Measurements from ENCODE around the gene ADARB2. TPM values are rescaled to one million over a fixed set of nuclear protein-coding genes. Genes with fewer than 3 reads are reported as not detected.
A peak's percentile ranks its signal among the peaks of the same experiment; 100 is the strongest.
"Not testable (repeated sequence)": the region's sequence is repeated elsewhere in the genome, so short reads cannot be mapped to it uniquely, and the experiment has no call there.

Gene ADARB2
- total RNA-seq, 1 donor from 2014 or later = 1.8 TPM

DNA sequence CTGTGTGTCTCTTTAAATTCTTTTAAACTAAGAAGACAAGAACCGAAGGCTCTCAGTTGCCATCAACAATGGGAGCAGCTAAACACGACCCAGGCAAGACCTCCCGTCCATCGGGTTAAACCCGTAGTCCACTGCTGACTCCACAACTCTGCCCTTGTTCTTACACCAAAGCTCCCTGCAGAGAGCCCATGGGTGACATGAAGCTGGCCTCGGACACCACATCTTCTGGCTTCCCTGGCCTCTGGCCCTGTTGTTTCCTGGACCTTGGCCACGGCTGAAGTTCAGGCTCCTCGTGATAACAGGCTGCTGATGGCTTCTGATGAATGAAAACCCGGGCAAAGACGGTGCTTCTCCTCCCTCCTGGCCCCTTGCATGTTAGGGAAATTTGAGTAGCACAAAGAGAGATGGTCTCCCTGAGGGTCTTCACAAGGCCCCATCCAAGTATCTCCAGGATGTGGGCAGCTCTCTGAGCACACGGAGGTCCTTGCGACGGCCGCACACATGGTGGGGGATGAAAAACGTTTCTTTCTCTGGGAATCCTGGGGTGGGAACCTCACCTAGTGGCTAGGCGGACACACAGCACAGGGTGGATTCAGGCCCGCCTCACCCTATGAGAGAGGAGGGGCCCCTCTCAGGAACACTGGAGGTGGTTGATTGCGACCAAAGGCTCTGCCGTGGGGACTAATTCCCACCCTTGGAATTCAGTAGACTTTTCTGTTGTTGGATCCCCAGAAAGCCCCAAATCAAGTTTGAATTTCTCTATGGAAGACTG, 271.1 kb downstream of the ADARB2 start:
- Mint-ChIP-seq H3K4me1 (peaks cover 36% of the 10 kb centered on the region), H3K4me3 (no peak overlapping the region), H3K27ac (ENCODE audit: unreplicated experiment) (peak overlapping the region; percentile 67), H3K27me3 (ENCODE audit: low read depth) (no peaks in the 10 kb centered on the region), H3K36me3 (ENCODE audit: low read depth) (no peaks in the 10 kb centered on the region), H3K9me3 (no peaks in the 10 kb centered on the region)
- TF ChIP-seq CTCF (conservative IDR thresholded peaks at IDR 0.05) = no peak
- no peak for DNase-seq (ENCODE audit: low read depth, low spot score)

GRCh38 chr10:1465418-1465911, 271.9 kb downstream of the ADARB2 start:
- no peak overlapping the region for H3K27ac Mint-ChIP-seq (ENCODE audit: unreplicated experiment)
- H3K9me3 Mint-ChIP-seq = no peaks in the 10 kb centered on the region
- peaks cover 36% of the 10 kb centered on the region for H3K4me1 Mint-ChIP-seq
- TF ChIP-seq CTCF (conservative IDR thresholded peaks at IDR 0.05) = no peak
- no peaks in the 10 kb centered on the region for H3K27me3 Mint-ChIP-seq (ENCODE audit: low read depth)
- no peak for DNase-seq (ENCODE audit: low read depth, low spot score)
- H3K4me3 Mint-ChIP-seq = no peak overlapping the region
- no peaks in the 10 kb centered on the region for H3K36me3 Mint-ChIP-seq (ENCODE audit: low read depth)

DNA sequence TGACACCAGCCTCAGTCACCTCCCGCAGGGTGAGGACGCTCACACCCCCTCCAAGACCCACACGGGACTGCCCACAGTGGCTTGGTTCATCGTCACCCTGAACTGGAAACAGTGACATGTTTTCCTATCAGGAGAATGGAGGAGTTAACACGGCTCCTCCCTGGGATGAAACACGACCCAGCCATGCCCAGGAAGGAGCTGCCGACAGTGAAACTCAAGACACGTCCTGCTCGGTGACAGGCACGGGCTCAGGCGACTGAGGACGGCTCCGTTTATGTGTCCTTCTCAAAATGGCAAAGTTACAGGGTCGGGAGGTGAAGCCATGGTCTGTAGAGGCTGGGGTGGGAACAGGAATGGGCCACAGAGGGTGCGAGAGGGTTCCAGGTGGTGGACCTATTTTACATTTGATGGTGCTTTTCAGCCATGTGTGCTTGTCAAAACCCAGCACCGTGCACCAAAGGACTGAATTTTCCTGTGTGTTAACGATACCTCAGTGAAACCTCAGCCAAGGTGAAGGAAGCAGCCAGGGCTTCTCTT, 272.4 kb downstream of the ADARB2 start:
- H3K27me3 Mint-ChIP-seq (ENCODE audit: low read depth) = no peaks in the 10 kb centered on the region
- no peak for TF ChIP-seq CTCF (conservative IDR thresholded peaks at IDR 0.05)
- DNase-seq (ENCODE audit: low read depth, low spot score) = no peak
- H3K4me1 Mint-ChIP-seq = peaks cover 32% of the 10 kb centered on the region
- no peaks in the 10 kb centered on the region for H3K36me3 Mint-ChIP-seq (ENCODE audit: low read depth)
- no peak overlapping the region for H3K4me3 Mint-ChIP-seq
- peak overlapping the region; percentile 12 for H3K27ac Mint-ChIP-seq (ENCODE audit: unreplicated experiment)
- no peaks in the 10 kb centered on the region for H3K9me3 Mint-ChIP-seq

DNA sequence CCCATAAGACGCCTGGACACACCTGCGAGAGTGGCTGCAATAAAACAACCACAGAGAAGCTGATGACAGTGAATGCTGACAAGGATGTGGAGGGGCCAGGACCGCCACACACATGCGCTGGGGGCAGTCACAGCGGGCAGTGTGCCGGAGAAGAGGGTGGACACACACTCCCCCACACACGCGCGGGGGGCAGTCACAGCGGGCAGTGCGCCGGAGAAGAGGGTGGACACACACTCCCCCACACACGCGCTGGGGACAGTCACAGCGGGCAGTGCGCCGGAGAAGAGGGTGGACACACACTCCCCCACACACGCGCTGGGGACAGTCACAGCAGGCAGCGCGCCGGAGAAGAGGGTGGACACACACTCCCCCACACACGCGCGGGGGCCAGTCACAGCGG, 273.4 kb downstream of the ADARB2 start:
- H3K4me1 Mint-ChIP-seq = peaks cover 22% of the 10 kb centered on the region
- DNase-seq (ENCODE audit: low read depth, low spot score); H3K4me3 Mint-ChIP-seq: not testable (repeated sequence)

GRCh38 chr10:1462994-1463633, 274.2 kb downstream of the ADARB2 start:
- Mint-ChIP-seq H3K36me3 (ENCODE audit: low read depth) (no peaks in the 10 kb centered on the region), H3K9me3 (no peaks in the 10 kb centered on the region), H3K4me3 (no peak overlapping the region), H3K27ac (ENCODE audit: unreplicated experiment) (no peak overlapping the region), H3K4me1 (peaks cover 18% of the 10 kb centered on the region), H3K27me3 (ENCODE audit: low read depth) (peaks cover 2% of the 10 kb centered on the region)
- TF ChIP-seq CTCF (conservative IDR thresholded peaks at IDR 0.05) = no peak
- no peak for DNase-seq (ENCODE audit: low read depth, low spot score)

More for the DNA sequence above, 273.4 kb downstream of the ADARB2 start:
- H3K27me3 Mint-ChIP-seq (ENCODE audit: low read depth); H3K27ac Mint-ChIP-seq (ENCODE audit: unreplicated experiment); H3K9me3 Mint-ChIP-seq; H3K36me3 Mint-ChIP-seq (ENCODE audit: low read depth): not testable (repeated sequence)

DNA sequence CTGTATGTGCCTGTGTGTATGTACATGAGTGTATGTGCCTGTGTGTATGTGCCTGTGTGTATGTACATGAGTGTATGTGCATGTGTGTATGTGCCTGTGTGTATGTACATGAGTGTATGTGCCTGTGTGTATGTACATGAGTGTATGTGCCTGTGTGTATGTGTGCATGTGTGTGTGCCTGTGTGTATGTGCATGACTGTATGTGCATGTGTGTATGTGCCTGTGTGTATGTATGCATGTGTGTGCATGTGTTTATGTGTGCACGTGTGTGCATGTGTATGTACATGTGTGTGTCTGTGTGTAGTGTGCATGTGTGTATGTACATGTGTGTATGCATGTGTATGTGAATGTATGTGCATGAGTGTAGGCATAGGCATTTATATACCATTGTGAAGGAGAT, 274.8 kb downstream of the ADARB2 start:
- peaks cover 18% of the 10 kb centered on the region for H3K4me1 Mint-ChIP-seq
- H3K9me3 Mint-ChIP-seq = no peaks in the 10 kb centered on the region
- H3K27me3 Mint-ChIP-seq (ENCODE audit: low read depth) = peaks cover 7% of the 10 kb centered on the region
- TF ChIP-seq CTCF (conservative IDR thresholded peaks at IDR 0.05) = no peak
- no peak for DNase-seq (ENCODE audit: low read depth, low spot score)
- no peak overlapping the region for H3K27ac Mint-ChIP-seq (ENCODE audit: unreplicated experiment)
- no peak overlapping the region for H3K4me3 Mint-ChIP-seq
- no peaks in the 10 kb centered on the region for H3K36me3 Mint-ChIP-seq (ENCODE audit: low read depth)
